SH-SY5Y (cell line): ENCODE results near the gene GNE.

Experiments used
- GATA2 ChIP-seq: IDR thresholded peaks from 2 replicates; pipeline ENCODE4 v1.6.1; 2011; ENCODE audit warnings: mild to moderate bottlenecking, low read depth, low read length
- GATA3 ChIP-seq: IDR thresholded peaks from 2 replicates; pipeline ENCODE4 v1.6.1; 2011; ENCODE audit warnings: low read depth, mild to moderate bottlenecking, low read length, moderate library complexity

DNA sequence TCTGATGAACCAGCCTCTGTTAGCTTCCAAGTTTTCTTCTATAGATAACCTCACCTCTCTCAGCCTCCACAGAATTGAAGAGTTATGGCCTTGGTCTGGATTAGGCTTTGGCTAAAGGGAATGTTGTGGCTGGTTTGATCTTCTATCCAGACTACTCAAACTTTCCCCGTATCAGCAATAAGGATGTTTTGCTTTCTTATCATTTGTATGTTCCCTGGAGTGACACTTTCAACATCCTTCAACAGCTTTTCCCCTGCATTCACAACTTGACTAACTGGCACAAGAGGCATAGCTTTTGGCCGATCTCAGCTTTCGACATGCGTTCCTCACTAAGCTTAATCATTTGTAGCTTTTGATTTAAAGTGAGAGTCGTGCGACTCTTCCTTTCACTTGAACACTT is 28.1 kb upstream of the GNE start:
- TF ChIP-seq GATA3 (no peak), GATA2 (no peak)
